PC-3 (cell line): Measurements from ENCODE around the gene CSNK1G1. TPM values are rescaled to one million over a fixed set of nuclear protein-coding genes. Genes with fewer than 3 reads are reported as not detected.
"Not testable (repeated sequence)": the region's sequence is repeated elsewhere in the genome, so short reads cannot be mapped to it uniquely, and the experiment has no call there.

Experiments used
- ATAC-seq: fragments of 200-7000 bp; cut with Tn5 transposase; 2 replicates; pipeline ENCODE4 v1.9.1; 2020; ENCODE audit warnings: mild to moderate bottlenecking, moderate library complexity
- BruUV-seq: library from RNA; stranded (reverse); fragments of 400-500 nt; replicated peaks from 2 replicates; lab custom pipeline; 2021; lab: Mats Ljungman, UMichigan
- CTCF ChIA-PET: fragments of 300-600 bp; sonication (Branson Sonifier 250); formaldehyde crosslinking; loops from one replicate; lab custom pipeline; 2022; ENCODE audit warnings: antibody characterized with exemption; lab: Charles Lee
- POLR2A ChIA-PET: fragments of 300-600 bp; sonication (Branson Sonifier 250); formaldehyde crosslinking; loops from one replicate; lab custom pipeline; 2022; ENCODE audit warnings: antibody characterized with exemption; ENCODE audit not compliant: unreplicated experiment; lab: Charles Lee
- DNase-seq: peaks from one replicate; pipeline ENCODE4 v3.0.0-alpha.2; 2015
- H2AFZ ChIP-seq: fragments of 300-600 bp; sonication (generic); 2 replicates; pipeline ENCODE4 v1.6.0; 2016; ENCODE audit warnings: antibody characterized with exemption, low read length
- H3F3A ChIP-seq: fragments of 300-600 bp; sonication (generic); one replicate; pipeline ENCODE4 v1.6.0; 2017; ENCODE audit warnings: antibody characterized with exemption, low read length, control low read depth, mild to moderate bottlenecking; ENCODE audit not compliant: unreplicated experiment
- H3K27ac ChIP-seq: fragments of 300-600 bp; sonication (generic); 2 replicates; pipeline ENCODE4 v1.5.1; 2016; ENCODE audit warnings: mild to moderate bottlenecking, low read length
- H3K27me3 ChIP-seq: fragments of 300-600 bp; sonication (generic); 2 replicates; pipeline ENCODE4 v1.6.1; 2016; ENCODE audit warnings: low read length, mixed read lengths
- H3K36me3 ChIP-seq: fragments of 300-600 bp; sonication (generic); 2 replicates; pipeline ENCODE4 v1.6.1; 2016; ENCODE audit warnings: low read depth, mixed run types, low read length, mixed read lengths
- H3K4me1 ChIP-seq: fragments of 300-600 bp; sonication (generic); 2 replicates; pipeline ENCODE4 v1.5.1; 2016; ENCODE audit warnings: low read length; ENCODE audit not compliant: insufficient read depth
- H3K4me2 ChIP-seq: fragments of 300-600 bp; sonication (generic); 2 replicates; pipeline ENCODE4 v1.6.0; 2016; ENCODE audit warnings: low read length
- H3K4me3 ChIP-seq: fragments of 300-600 bp; sonication (generic); 2 replicates; pipeline ENCODE4 v1.5.1; 2016; ENCODE audit warnings: mild to moderate bottlenecking, low read length, mixed read lengths
- H3K79me2 ChIP-seq: fragments of 300-600 bp; sonication (generic); 2 replicates; pipeline ENCODE4 v1.6.1; 2017; ENCODE audit warnings: low read length, mixed read lengths
- H3K9ac ChIP-seq: fragments of 300-600 bp; sonication (generic); 2 replicates; pipeline ENCODE4 v1.6.0; 2016; ENCODE audit warnings: mild to moderate bottlenecking, low read length
- H3K9me2 ChIP-seq: fragments of 300-600 bp; sonication (generic); replicated peaks from 2 replicates; pipeline ENCODE4 v1.6.1; 2016; ENCODE audit warnings: mixed run types, low read length, mixed read lengths
- H3K9me3 ChIP-seq: fragments of 300-600 bp; sonication (generic); 2 replicates; pipeline ENCODE4 v1.6.1; 2016; ENCODE audit warnings: low read length, mixed read lengths
- H4K20me1 ChIP-seq: fragments of 300-600 bp; sonication (generic); 2 replicates; pipeline ENCODE4 v1.6.1; 2016; ENCODE audit warnings: low read length, mixed read lengths
- EZH2 ChIP-seq: fragments of 300-600 bp; sonication (generic); IDR thresholded peaks from one replicate; pipeline ENCODE4 v1.6.1; 2017; ENCODE audit warnings: antibody characterized with exemption, mild to moderate bottlenecking, low read length; ENCODE audit not compliant: unreplicated experiment
- EZH2phosphoT487 ChIP-seq: fragments of 300-600 bp; sonication (generic); IDR thresholded peaks from 2 replicates; pipeline ENCODE4 v1.6.1; 2018; ENCODE audit warnings: mild to moderate bottlenecking, antibody characterized with exemption, low read length, borderline replicate concordance
- intact Hi-C: fragments of 100-400 bp; cut with micrococcal nuclease; formaldehyde crosslinking; loops from 2 replicates; pipeline ENCODE4 v1.9.0; 2023
- total RNA-seq: library from RNA; depleted of rRNA; stranded (reverse); fragments of >200 nt; gene quantifications from 2 replicates; pipeline ENCODE4 v1.2.3, GENCODE V29; 2014
- TF ChIP-seq, protein P1 (sequence below): fragments of 300-600 bp; sonication (generic); conservative IDR thresholded peaks from 2 replicates; pipeline ENCODE4 v1.5.1; 2017; ENCODE audit warnings: antibody characterized with exemption, low read depth, mild to moderate bottlenecking, low read length

Gene CSNK1G1
- total RNA-seq, 1 experiment from 2014 or later, result 9.8 TPM

DNA sequence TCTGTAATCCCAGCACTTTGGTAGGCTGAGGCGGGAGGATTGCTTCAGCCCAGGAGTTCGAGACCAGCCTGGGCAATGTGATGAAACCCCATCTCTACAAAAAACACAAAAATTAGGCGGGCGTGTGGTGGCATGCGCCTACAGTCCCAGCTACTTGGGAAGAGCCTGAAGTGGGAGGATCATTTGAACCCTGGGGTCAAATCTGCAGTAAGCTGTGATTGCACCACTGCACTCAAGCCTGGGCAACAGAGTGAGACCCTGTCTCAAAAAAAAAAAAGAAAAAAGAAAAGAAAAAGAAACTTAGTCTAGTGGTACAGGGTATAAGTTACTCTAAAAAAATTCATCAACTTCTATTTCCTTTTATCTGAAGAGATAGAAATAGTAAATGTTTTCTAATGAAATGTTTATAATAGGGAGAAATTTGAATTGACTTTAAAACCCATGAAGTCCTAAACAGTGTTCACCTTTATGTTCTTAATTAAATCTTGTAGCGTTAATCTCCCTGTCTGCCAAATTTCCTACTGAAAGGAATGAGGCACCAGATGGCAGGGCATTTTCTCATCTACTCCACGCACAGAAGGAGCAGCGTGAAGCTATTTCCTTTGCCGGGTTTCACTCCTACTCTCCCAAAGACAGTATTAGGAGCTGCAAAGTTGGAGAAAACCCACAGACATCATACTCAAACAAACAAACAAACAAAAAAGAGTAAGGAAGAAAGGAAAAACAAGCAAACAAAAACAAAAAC lies 23.4 kb upstream of the CSNK1G1 start:
- Histone ChIP-seq H3K36me3 (peaks cover 4% of the 10 kb centered on the region; the same call in 1 of the 2 replicates), H3K9me2 (no peaks in the 10 kb centered on the region), H3K9ac (peak overlapping the region; percentile 88; the same call in 1 of the 2 replicates), H3K27ac (no peak overlapping the region), H4K20me1 (no peaks in the 10 kb centered on the region), H2AFZ (no peak overlapping the region), H3F3A (no peaks in the 10 kb centered on the region), H3K79me2 (peaks cover 31% of the 10 kb centered on the region), H3K4me2 (peak overlapping the region; percentile 96), H3K27me3 (no peaks in the 10 kb centered on the region), H3K4me3 (peak overlapping the region; percentile 88), H3K9me3 (no peaks in the 10 kb centered on the region), H3K4me1 (no peaks in the 10 kb centered on the region; the same call in 1 of the 2 replicates)
- no TSS peak for BruUV-seq
- CTCF ChIA-PET, result interaction anchor here (0.7 kb wide), 1 partner anchor 16 kb away, joined by 3 read pairs; no protein-coding TSS in a partner anchor
- no peak for ATAC-seq
- no peak for DNase-seq
- TF ChIP-seq, protein P1, sequence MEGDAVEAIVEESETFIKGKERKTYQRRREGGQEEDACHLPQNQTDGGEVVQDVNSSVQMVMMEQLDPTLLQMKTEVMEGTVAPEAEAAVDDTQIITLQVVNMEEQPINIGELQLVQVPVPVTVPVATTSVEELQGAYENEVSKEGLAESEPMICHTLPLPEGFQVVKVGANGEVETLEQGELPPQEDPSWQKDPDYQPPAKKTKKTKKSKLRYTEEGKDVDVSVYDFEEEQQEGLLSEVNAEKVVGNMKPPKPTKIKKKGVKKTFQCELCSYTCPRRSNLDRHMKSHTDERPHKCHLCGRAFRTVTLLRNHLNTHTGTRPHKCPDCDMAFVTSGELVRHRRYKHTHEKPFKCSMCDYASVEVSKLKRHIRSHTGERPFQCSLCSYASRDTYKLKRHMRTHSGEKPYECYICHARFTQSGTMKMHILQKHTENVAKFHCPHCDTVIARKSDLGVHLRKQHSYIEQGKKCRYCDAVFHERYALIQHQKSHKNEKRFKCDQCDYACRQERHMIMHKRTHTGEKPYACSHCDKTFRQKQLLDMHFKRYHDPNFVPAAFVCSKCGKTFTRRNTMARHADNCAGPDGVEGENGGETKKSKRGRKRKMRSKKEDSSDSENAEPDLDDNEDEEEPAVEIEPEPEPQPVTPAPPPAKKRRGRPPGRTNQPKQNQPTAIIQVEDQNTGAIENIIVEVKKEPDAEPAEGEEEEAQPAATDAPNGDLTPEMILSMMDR, result no peak
- TF ChIP-seq EZH2phosphoT487, result no peak
- TF ChIP-seq EZH2, result no peak
- intact Hi-C loops, result no loop called here
- POLR2A ChIA-PET, result no interaction called here

DNA sequence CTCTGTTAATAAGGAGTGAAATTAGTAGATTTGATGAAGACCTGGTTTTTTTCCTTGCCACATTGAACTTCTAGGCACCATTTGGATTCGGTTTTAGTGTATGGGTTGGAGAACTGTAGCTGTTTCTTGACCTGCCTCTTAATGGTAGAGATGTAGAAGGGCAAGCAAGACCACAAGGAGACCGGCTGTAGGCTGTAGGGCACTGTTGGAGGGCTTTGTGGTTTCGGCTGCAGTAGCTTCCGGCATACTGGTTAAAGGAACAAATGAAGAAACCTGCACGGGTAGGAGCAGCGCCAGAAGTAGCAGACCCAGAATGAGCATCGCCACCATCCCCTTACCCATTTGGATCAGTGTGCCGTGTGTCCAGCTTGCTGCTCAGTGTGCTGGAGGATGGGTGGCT lies 17.4 kb upstream of the CSNK1G1 start:
- no peaks in the 10 kb centered on the region for H3K27me3 ChIP-seq
- no peak overlapping the region for H3K27ac ChIP-seq
- no peak overlapping the region for H3K9ac ChIP-seq
- DNase-seq, result no peak
- TF ChIP-seq, protein P1, result no peak
- no peak for TF ChIP-seq EZH2phosphoT487
- TF ChIP-seq EZH2, result no peak
- H3K4me3 ChIP-seq, result no peak overlapping the region
- H4K20me1 ChIP-seq, result no peaks in the 10 kb centered on the region
- peaks cover 3% of the 10 kb centered on the region; the same call in 1 of the 2 replicates for H3K79me2 ChIP-seq
- H3K36me3 ChIP-seq, result peaks cover 9% of the 10 kb centered on the region; the same call in 1 of the 2 replicates
- ChIA-PET CTCF (no interaction called here), POLR2A (no interaction called here)
- no TSS peak for BruUV-seq
- H3K4me2 ChIP-seq, result no peak overlapping the region
- H3K9me2 ChIP-seq, result no peaks in the 10 kb centered on the region
- ATAC-seq, result no peak
- no peaks in the 10 kb centered on the region for H3F3A ChIP-seq
- no peaks in the 10 kb centered on the region for H3K4me1 ChIP-seq
- no peak overlapping the region for H2AFZ ChIP-seq
- H3K9me3 ChIP-seq, result no peaks in the 10 kb centered on the region
- intact Hi-C loops, result no loop called here

DNA sequence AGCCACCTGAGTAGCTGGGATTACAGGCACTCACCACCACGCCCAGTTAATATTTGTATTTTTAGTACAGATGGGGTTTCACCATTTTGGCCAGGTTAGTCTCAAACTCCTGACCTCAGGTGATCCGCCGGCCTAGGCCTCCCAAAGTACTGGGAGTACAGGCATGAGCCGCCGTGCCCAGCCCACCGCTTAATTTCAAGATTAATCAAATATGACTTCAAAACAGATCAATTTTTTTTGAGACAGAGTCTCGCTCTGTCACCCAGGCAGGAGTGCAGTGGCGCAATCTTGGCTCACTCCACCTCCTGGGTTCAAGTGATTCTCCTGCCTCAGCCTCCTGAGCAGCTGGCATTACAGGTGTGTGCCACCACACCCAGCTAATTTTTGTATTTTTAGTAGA lies 15.4 kb upstream of the CSNK1G1 start:
- ATAC-seq, intact Hi-C loops, POLR2A ChIA-PET: not testable (repeated sequence)

More for the DNA sequence above, 15.4 kb upstream of the CSNK1G1 start:
- H3F3A ChIP-seq, H3K4me1 ChIP-seq, H3K9me3 ChIP-seq, H3K9ac ChIP-seq, H3K27ac ChIP-seq, DNase-seq, H3K4me2 ChIP-seq, H3K79me2 ChIP-seq, H3K27me3 ChIP-seq, H3K36me3 ChIP-seq, H3K9me2 ChIP-seq, H3K4me3 ChIP-seq, H2AFZ ChIP-seq, H4K20me1 ChIP-seq, BruUV-seq, CTCF ChIA-PET: not testable (repeated sequence)
